ENCODE results near the gene CYP11A1.

Gene CYP11A1

GRCh38 chr15:74388363-74388951, 21.0 kb upstream of the CYP11A1 start:
- DNase-seq (ENCODE audit: low read depth), result no peak

- no peak for DNase-seq (ENCODE audit: low read depth)
Measured at GRCh38 chr15:74387621-74388362, 20.3 kb upstream of the CYP11A1 start.

- DNase-seq (ENCODE audit: low read depth), result no peak
Measured at GRCh38 chr15:74387141-74387541, 19.7 kb upstream of the CYP11A1 start.

- DNase-seq (ENCODE audit: low read depth), result no peak
Measured at GRCh38 chr15:74386496-74387140, 19.2 kb upstream of the CYP11A1 start.

GRCh38 chr15:74385733-74386132, 18.3 kb upstream of the CYP11A1 start:
- no peak for DNase-seq (ENCODE audit: low read depth)

GRCh38 chr15:74384881-74385643, 17.6 kb upstream of the CYP11A1 start:
- DNase-seq (ENCODE audit: low read depth), result no peak

- no peak for DNase-seq (ENCODE audit: low read depth)
Measured at GRCh38 chr15:74384566-74384880, 17.1 kb upstream of the CYP11A1 start.

GRCh38 chr15:74383695-74384565, 16.5 kb upstream of the CYP11A1 start:
- DNase-seq (ENCODE audit: low read depth), result no peak

GRCh38 chr15:74383286-74383685, 15.8 kb upstream of the CYP11A1 start:
- DNase-seq (ENCODE audit: low read depth), result no peak

GRCh38 chr15:74382004-74382816, 14.8 kb upstream of the CYP11A1 start:
- no peak for DNase-seq (ENCODE audit: low read depth)

- no peak for DNase-seq (ENCODE audit: low read depth)
Measured at GRCh38 chr15:74381481-74381880, 14.0 kb upstream of the CYP11A1 start.

- no peak for DNase-seq (ENCODE audit: low read depth)
Measured at GRCh38 chr15:74381190-74381453, 13.7 kb upstream of the CYP11A1 start.

GRCh38 chr15:74380361-74381189, 13.1 kb upstream of the CYP11A1 start:
- no peak for DNase-seq (ENCODE audit: low read depth)

- DNase-seq (ENCODE audit: low read depth), result no peak
Measured at GRCh38 chr15:74378848-74379247, 11.4 kb upstream of the CYP11A1 start.

- no peak for DNase-seq (ENCODE audit: low read depth)
Measured at GRCh38 chr15:74377831-74378766, 10.7 kb upstream of the CYP11A1 start.

- no peak for DNase-seq (ENCODE audit: low read depth)
Measured at GRCh38 chr15:74376825-74377581, 9.6 kb upstream of the CYP11A1 start.

GRCh38 chr15:74376226-74376625, 8.8 kb upstream of the CYP11A1 start:
- no peak for DNase-seq (ENCODE audit: low read depth)

GRCh38 chr15:74375303-74375693, 7.9 kb upstream of the CYP11A1 start:
- DNase-seq (ENCODE audit: low read depth), result no peak

All from non-pigmented ciliary epithelial cell (primary cell).